CD4-positive, alpha-beta memory T cell (primary cell): ENCODE results near the gene LAMC1. TPM values are rescaled to one million over a fixed set of nuclear protein-coding genes. Genes with fewer than 3 reads are reported as not detected.

ENCODE experiments used
- CTCF ChIA-PET: fragments of 350-600 bp; sonication (Branson Sonifier 250); formaldehyde crosslinking; loops from one replicate; lab custom pipeline; 2021; ENCODE audit warnings: inconsistent platforms; ENCODE audit not compliant: partially characterized antibody; lab: Charles Lee
- POLR2A ChIA-PET: fragments of 350-600 bp; sonication (Branson Sonifier 250); formaldehyde crosslinking; loops from one replicate; lab custom pipeline; 2021; ENCODE audit not compliant: partially characterized antibody; lab: Charles Lee
- DNase-seq, 5 donors: peaks; one replicate each; pipeline versions ENCODE4 v3.0.0 to v3.0.0-alpha.2; 2020 to 2022; ENCODE audit warnings: mixed read lengths in 1 of 5
- H3K27ac ChIP-seq: one replicate; pipeline ENCODE4 v1.7.0; 2013; ENCODE audit warnings: low read depth, low read length
- H3K27me3 ChIP-seq: 2 replicates; pipeline ENCODE4 v1.7.0; 2013; ENCODE audit warnings: mild to moderate bottlenecking, low read length, moderate library complexity; ENCODE audit not compliant: insufficient read depth
- H3K36me3 ChIP-seq: 2 replicates; pipeline ENCODE4 v1.7.0; 2013; ENCODE audit warnings: mild to moderate bottlenecking, low read length, moderate library complexity; ENCODE audit not compliant: insufficient read depth
- H3K4me1 ChIP-seq: 2 replicates; pipeline ENCODE4 v1.7.0; 2013; ENCODE audit warnings: mild to moderate bottlenecking, low read length, moderate library complexity; ENCODE audit not compliant: insufficient read depth
- H3K4me3 ChIP-seq, 2 donors: one replicate each; pipeline ENCODE4 v1.7.0; 2013; ENCODE audit warnings: low read length in 2 of 2, mild to moderate bottlenecking in 1 of 2
- H3K9me3 ChIP-seq, 2 donors: one replicate each; pipeline ENCODE4 v1.7.0; 2013; ENCODE audit warnings: low read length in 2 of 2, control low read depth in 1 of 2; ENCODE audit not compliant: control insufficient read depth in 1 of 2
- H3K27ac Mint-ChIP-seq, 7 donors: one replicate each; pipeline ENCODE4 v1.8.0; 2020 to 2021; ENCODE audit warnings: mixed read lengths in 7 of 7, mild to moderate bottlenecking in 6 of 7, inconsistent platforms in 3 of 7, moderate library complexity in 3 of 7
- H3K27me3 Mint-ChIP-seq, 2 donors: one replicate each; pipeline ENCODE4 v1.8.0; 2020 to 2021; ENCODE audit warnings: mixed read lengths in 2 of 2
- H3K36me3 Mint-ChIP-seq, 2 donors: one replicate each; pipeline ENCODE4 v1.8.0; 2020 to 2021; ENCODE audit warnings: mixed read lengths in 2 of 2, inconsistent platforms in 1 of 2, mild to moderate bottlenecking in 1 of 2
- H3K4me1 Mint-ChIP-seq, 4 donors: one replicate each; pipeline ENCODE4 v1.8.0; 2020 to 2021; ENCODE audit warnings: mixed read lengths in 4 of 4, mild to moderate bottlenecking in 1 of 4
- H3K4me3 Mint-ChIP-seq, 8 donors: one replicate each; pipeline ENCODE4 v1.8.0; 2020 to 2021; ENCODE audit warnings: mixed read lengths in 8 of 8, mild to moderate bottlenecking in 7 of 8, moderate library complexity in 6 of 8, inconsistent platforms in 3 of 8
- H3K9me3 Mint-ChIP-seq, 8 donors: one replicate each; pipeline ENCODE4 v1.8.0; 2020 to 2021; ENCODE audit warnings: mixed read lengths in 8 of 8, mild to moderate bottlenecking in 5 of 8, inconsistent platforms in 3 of 8, moderate library complexity in 1 of 8
- intact Hi-C: fragments of 100-400 bp; cut with micrococcal nuclease; formaldehyde crosslinking; loops from one replicate; pipeline ENCODE4 v1.15.1; 2023
- polyA plus RNA-seq, 2 donors: library from polyadenylated mRNA; unstranded; fragments of 300-500 nt; fragmentation: Illumina TruSeq; gene quantifications; one replicate each; pipeline ENCODE4 v1.2.3, GENCODE V29; 2021
- total RNA-seq, 2 experiments: library from RNA; stranded (reverse); gene quantifications; one replicate each; pipeline ENCODE4 v1.2.3, GENCODE V29; 2021

The LAMC1 gene
- total and polyA plus RNA-seq, 4 experiments from 2014 or later = 0.49 to 0.50 TPM; not detected in 2

DNA sequence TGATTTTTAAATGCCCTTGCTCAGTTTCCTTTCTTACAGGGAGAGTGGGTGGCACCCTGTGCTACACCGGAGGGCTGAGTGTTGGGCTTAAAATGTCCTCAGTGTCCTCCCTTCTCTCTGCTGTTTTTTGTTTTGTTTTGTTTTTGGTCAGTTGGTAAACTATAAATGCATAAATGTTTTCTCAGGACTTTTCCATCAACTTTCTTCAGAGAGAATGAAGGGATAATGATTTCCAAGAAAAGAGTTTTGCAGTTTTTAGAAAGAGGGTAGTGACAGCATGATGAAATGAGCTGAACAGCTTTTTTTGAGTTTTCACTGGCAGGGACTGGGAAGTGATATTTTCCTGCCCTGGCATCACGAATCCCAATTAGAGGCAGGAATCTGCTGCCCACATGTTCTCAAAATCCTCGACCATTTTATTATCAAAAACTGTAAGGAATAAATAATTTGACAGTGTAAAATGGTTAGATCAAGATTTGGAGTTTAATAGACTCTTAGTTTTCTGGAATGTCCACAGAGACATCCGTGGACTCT is 15.2 kb downstream of the LAMC1 start:
- H3K27me3 ChIP-seq = peaks cover 4% of the 10 kb centered on the region
- Mint-ChIP-seq H3K27ac (no peak overlapping the region), H3K9me3 (peaks cover 0 to 5% (median 0%) of the 10 kb centered on the region in 8 donors), H3K36me3 (no peaks in the 10 kb centered on the region), H3K4me1 (peaks cover 3 to 7% (median 6%) of the 10 kb centered on the region in 4 donors), H3K27me3 (peaks cover 39 to 47% of the 10 kb centered on the region in 2 donors), H3K4me3 (no peak overlapping the region)
- intact Hi-C loops = no loop called here
- peaks cover 6% of the 10 kb centered on the region for H3K4me1 ChIP-seq
- H3K9me3 ChIP-seq = no peaks in the 10 kb centered on the region
- CTCF ChIA-PET = no interaction called here
- no peaks in the 10 kb centered on the region for H3K36me3 ChIP-seq
- no peak for DNase-seq
- POLR2A ChIA-PET = no interaction called here
- H3K4me3 ChIP-seq = no peak overlapping the region
- H3K27ac ChIP-seq = no peak overlapping the region

DNA sequence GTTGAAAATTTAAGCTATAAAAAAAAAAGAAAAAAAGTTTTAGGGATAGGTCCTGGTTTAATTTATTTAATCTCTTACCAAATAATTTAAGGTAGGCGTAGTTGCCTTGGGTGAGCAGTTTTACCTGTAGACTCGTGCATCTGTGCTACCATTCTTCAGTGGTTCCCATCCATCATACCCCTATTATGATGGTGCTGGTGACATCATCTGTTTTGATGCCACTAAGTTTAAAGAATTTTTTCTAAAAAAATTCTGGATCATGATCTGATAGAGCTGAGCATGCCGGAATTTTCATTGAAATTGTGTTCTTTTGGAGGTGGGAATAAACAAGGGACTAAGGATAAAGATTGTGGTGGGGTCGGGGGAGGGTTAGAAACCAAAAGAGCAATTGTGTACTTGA is 15.7 kb downstream of the LAMC1 start:
- Histone ChIP-seq H3K4me3 (no peak overlapping the region), H3K27ac (no peak overlapping the region), H3K27me3 (peaks cover 4% of the 10 kb centered on the region), H3K36me3 (no peaks in the 10 kb centered on the region), H3K4me1 (peaks cover under 1% of the 10 kb centered on the region), H3K9me3 (no peaks in the 10 kb centered on the region)
- H3K27ac Mint-ChIP-seq = no peak overlapping the region
- H3K36me3 Mint-ChIP-seq = no peaks in the 10 kb centered on the region
- H3K27me3 Mint-ChIP-seq = peaks cover 40 to 47% of the 10 kb centered on the region in 2 donors
- H3K9me3 Mint-ChIP-seq = peaks cover 0 to 5% (median 0%) of the 10 kb centered on the region in 8 donors
- intact Hi-C loops = no loop called here
- ChIA-PET POLR2A (no interaction called here), CTCF (no interaction called here)
- no peak overlapping the region for H3K4me3 Mint-ChIP-seq
- DNase-seq = no peak
- peaks cover 1 to 5% (median 2%) of the 10 kb centered on the region in 4 donors for H3K4me1 Mint-ChIP-seq

DNA sequence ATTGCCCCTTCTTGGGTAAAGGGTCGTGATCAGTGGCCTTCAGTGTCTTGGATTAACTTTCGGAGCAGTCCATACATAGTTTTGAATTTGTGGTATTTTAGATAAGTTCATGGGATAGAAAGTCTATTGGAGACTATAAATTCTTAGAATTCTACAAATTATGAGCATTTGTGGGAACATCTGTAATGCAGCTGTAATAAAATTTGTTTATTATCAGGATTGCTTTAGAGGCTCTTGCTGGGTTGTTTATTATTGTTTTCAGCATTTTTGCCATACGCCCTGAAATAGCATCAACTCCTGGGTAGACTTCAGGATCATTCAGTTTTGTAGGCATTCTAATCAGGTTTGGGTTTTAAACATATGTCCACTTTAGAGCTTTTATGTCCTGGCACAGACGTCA is 16.1 kb downstream of the LAMC1 start:
- peaks cover 0 to 5% (median 0%) of the 10 kb centered on the region in 8 donors for H3K9me3 Mint-ChIP-seq
- peaks cover 0 to 5% (median 0%) of the 10 kb centered on the region in 4 donors for H3K4me1 Mint-ChIP-seq
- intact Hi-C loops = no loop called here
- H3K4me3 ChIP-seq = no peak overlapping the region
- no peaks in the 10 kb centered on the region for H3K9me3 ChIP-seq
- POLR2A ChIA-PET = no interaction called here
- no peaks in the 10 kb centered on the region for H3K4me1 ChIP-seq
- H3K27ac Mint-ChIP-seq = no peak overlapping the region
- H3K27me3 ChIP-seq = peaks cover 4% of the 10 kb centered on the region
- H3K4me3 Mint-ChIP-seq = no peak overlapping the region
- no peaks in the 10 kb centered on the region for H3K36me3 Mint-ChIP-seq
- CTCF ChIA-PET = no interaction called here
- no peak overlapping the region for H3K27ac ChIP-seq
- no peak for DNase-seq
- no peaks in the 10 kb centered on the region for H3K36me3 ChIP-seq
- H3K27me3 Mint-ChIP-seq = peaks cover 40 to 47% of the 10 kb centered on the region in 2 donors

DNA sequence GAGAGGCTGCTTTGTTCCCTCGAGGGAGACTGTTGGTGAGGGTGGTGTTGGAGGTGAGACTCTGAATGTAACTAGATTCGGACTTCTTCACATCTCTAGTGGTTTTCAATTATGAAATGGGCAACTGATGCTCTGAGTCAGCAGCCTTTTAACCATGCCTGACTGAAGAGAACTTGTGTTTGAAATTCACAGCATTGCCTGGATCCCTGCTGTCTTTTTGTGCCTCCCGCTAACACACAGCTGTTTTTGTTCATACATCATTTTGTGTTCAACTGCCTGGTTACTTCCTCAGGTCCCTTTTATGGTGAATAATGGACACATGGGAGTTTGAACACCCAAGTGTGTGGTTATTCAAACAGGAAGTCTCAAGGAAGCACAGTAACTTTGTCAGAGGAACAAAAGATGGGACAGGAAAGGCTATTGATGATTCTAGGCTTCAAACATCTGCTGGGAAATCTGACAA is 16.8 kb downstream of the LAMC1 start:
- Histone ChIP-seq H3K4me3 (no peak overlapping the region), H3K9me3 (no peaks in the 10 kb centered on the region), H3K4me1 (no peaks in the 10 kb centered on the region), H3K27ac (no peak overlapping the region), H3K36me3 (no peaks in the 10 kb centered on the region), H3K27me3 (peaks cover 4% of the 10 kb centered on the region)
- peaks cover 0 to 5% (median 0%) of the 10 kb centered on the region in 8 donors for H3K9me3 Mint-ChIP-seq
- intact Hi-C loops = no loop called here
- H3K27ac Mint-ChIP-seq = no peak overlapping the region
- ChIA-PET POLR2A (interaction anchor here (0.6 kb wide), 1 partner anchor 27 kb away, joined by 3 read pairs; no protein-coding TSS in a partner anchor), CTCF (no interaction called here)
- no peak for DNase-seq
- H3K4me3 Mint-ChIP-seq = no peak overlapping the region
- peaks cover 37 to 47% of the 10 kb centered on the region in 2 donors for H3K27me3 Mint-ChIP-seq
- H3K4me1 Mint-ChIP-seq = peaks cover 0 to 1% (median 0%) of the 10 kb centered on the region in 4 donors
- no peaks in the 10 kb centered on the region for H3K36me3 Mint-ChIP-seq

DNA sequence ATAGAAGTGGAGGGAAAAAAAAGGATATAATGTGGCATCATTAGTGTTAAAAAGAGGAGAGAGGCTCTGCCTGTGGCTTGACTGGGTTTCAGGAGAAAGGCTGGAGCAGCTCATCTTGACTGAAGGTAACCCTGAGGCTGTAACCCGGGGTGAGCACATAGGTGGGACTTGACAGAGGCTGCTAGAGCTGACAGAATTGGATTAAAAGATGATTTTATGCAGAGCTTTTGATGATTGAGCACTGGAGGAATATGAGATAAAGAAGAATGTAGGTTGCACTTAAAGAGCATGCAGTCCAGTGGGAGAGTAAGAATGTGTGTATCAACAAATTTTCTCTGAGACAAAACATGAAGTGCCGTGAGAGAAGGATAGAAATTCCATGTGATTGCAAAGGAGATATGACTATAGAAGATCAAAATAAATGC is 17.3 kb downstream of the LAMC1 start:
- intact Hi-C loops = no loop called here
- CTCF ChIA-PET = no interaction called here

DNA sequence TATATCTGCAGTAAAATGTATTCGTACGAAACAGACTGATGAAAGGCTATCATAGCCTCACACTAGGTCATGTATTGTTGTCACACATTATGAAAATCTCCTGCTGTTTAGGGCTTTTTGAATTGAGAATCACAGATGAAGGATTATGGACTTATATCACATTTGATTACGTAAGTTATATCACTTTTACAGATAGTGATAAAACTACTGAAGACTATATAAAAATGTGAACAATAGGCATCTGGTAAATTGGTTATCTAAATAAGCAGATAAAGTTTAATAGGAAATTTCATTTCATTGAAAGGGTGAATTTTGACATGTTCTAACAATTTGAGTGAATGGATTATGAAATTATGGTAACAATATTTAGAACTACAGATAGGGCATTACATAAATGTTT is 20.0 kb downstream of the LAMC1 start:
- Mint-ChIP-seq H3K9me3 (no peaks in the 10 kb centered on the region), H3K4me3 (no peak overlapping the region), H3K36me3 (no peaks in the 10 kb centered on the region), H3K27me3 (peaks cover 25 to 36% of the 10 kb centered on the region in 2 donors), H3K27ac (no peak overlapping the region), H3K4me1 (no peaks in the 10 kb centered on the region)
- CTCF ChIA-PET = no interaction called here
- DNase-seq = no peak
- Histone ChIP-seq H3K4me3 (no peak overlapping the region), H3K27me3 (peaks cover 4% of the 10 kb centered on the region), H3K4me1 (no peaks in the 10 kb centered on the region), H3K27ac (no peak overlapping the region), H3K9me3 (no peaks in the 10 kb centered on the region), H3K36me3 (no peaks in the 10 kb centered on the region)
- intact Hi-C loops = no loop called here
- POLR2A ChIA-PET = no interaction called here

More for the DNA sequence above, 17.3 kb downstream of the LAMC1 start:
- Mint-ChIP-seq H3K36me3 (no peaks in the 10 kb centered on the region), H3K4me1 (peaks cover 0 to 1% (median 0%) of the 10 kb centered on the region in 4 donors), H3K9me3 (peaks cover 0 to 5% (median 0%) of the 10 kb centered on the region in 8 donors), H3K27ac (no peak overlapping the region), H3K27me3 (peaks cover 35 to 44% of the 10 kb centered on the region in 2 donors), H3K4me3 (no peak overlapping the region)
- Histone ChIP-seq H3K27ac (no peak overlapping the region), H3K4me3 (no peak overlapping the region), H3K27me3 (peaks cover 4% of the 10 kb centered on the region), H3K4me1 (no peaks in the 10 kb centered on the region), H3K9me3 (no peaks in the 10 kb centered on the region), H3K36me3 (no peaks in the 10 kb centered on the region)
- no peak for DNase-seq
- POLR2A ChIA-PET = interaction anchor here (0.6 kb wide), 1 partner anchor 28 kb away, joined by 3 read pairs; no protein-coding TSS in a partner anchor

DNA sequence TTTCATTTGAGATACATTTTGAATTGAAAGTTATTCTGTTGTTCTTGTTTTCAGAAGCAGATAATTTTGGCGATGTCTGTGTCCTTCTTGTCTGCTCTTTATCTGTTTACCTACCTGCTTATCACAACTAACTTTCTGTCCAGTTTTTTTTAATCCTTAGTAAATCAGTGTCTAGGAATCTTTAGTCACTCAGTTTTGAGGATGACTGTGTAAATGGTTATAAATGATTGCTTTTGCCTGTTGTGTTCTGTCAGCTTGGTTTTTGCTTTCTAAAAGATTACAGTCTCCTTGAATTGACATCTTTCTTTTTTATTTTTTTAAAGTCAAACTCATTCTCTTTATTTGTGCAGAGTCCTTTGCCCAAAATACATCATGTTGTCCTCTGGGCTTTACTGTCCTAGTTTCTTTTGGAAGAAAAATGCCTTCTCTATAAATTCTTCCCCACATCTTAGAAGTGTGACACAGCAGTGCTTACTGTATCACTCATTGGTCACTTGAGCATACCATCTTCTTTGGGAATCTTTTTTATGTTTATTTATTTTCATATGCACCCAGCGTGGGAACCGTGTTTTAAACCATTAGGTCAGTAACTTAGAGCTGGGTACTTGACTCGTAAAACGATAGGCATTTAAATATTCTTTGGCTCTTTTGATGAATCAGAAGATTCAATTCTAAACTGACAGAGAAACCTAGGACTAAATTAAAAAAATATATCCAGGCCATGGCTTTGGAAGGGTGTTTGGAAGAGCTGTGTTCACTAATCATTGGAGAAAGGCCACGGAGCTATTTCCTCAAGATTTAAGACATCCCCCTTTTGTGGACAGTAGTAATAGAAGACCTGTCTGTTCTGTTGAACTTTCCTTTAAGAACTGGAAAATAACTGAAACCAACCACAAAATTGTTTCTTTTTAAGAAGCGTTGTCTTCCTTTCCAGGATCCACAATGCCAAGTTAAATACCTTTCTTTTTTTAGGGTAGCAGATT is 20.9 kb downstream of the LAMC1 start:
- Histone ChIP-seq H3K27me3 (peaks cover 3% of the 10 kb centered on the region), H3K4me1 (no peaks in the 10 kb centered on the region), H3K4me3 (no peak overlapping the region), H3K27ac (no peak overlapping the region), H3K9me3 (no peaks in the 10 kb centered on the region), H3K36me3 (no peaks in the 10 kb centered on the region)
- no peaks in the 10 kb centered on the region for H3K36me3 Mint-ChIP-seq
- no peak for DNase-seq
- H3K9me3 Mint-ChIP-seq = no peaks in the 10 kb centered on the region
- H3K4me3 Mint-ChIP-seq = no peak overlapping the region
- POLR2A ChIA-PET = no interaction called here
- no peaks in the 10 kb centered on the region for H3K4me1 Mint-ChIP-seq
- H3K27me3 Mint-ChIP-seq = peaks cover 25 to 36% of the 10 kb centered on the region in 2 donors
- H3K27ac Mint-ChIP-seq = no peak overlapping the region
- intact Hi-C loops = no loop called here
- CTCF ChIA-PET = no interaction called here
